VCaP (cell line): ENCODE measurements around the gene ROR1.
A peak's percentile ranks its signal among the peaks of the same experiment; 100 is the strongest.

Experiments used
- H3K27ac ChIP-seq: fragments of 450-650 bp; 2 replicates; pipeline ENCODE4 v1.5.1; 2017
- CTCF ChIP-seq: fragments of 450-650 bp; conservative IDR thresholded peaks from 2 replicates; pipeline ENCODE4 v1.5.1; 2017; ENCODE audit warnings: mild to moderate bottlenecking, moderate library complexity

Gene ROR1

GRCh38 chr1:64046243-64046642 lies 272.4 kb downstream of the ROR1 start:
- no peak overlapping the region for H3K27ac ChIP-seq
- TF ChIP-seq CTCF = no peak

- H3K27ac ChIP-seq = no peak overlapping the region
- TF ChIP-seq CTCF = no peak
Measured at GRCh38 chr1:64046891-64047290, 273.1 kb downstream of the ROR1 start.

- TF ChIP-seq CTCF = no peak
- H3K27ac ChIP-seq = no peak overlapping the region
Measured at GRCh38 chr1:64047549-64047996, 273.8 kb downstream of the ROR1 start.

- no peak for TF ChIP-seq CTCF
- H3K27ac ChIP-seq = peak overlapping the region; percentile 73; the same call in 1 of the 2 replicates
Measured at GRCh38 chr1:64049900-64050540, 276.2 kb downstream of the ROR1 start.

- H3K27ac ChIP-seq = peak overlapping the region; percentile 73
- no peak for TF ChIP-seq CTCF
Measured at GRCh38 chr1:64050601-64051000, 276.8 kb downstream of the ROR1 start.

- H3K27ac ChIP-seq = peak overlapping the region; percentile 73
- no peak for TF ChIP-seq CTCF
Measured at GRCh38 chr1:64051796-64052195, 278.0 kb downstream of the ROR1 start.

- TF ChIP-seq CTCF = no peak
- H3K27ac ChIP-seq = peak overlapping the region; percentile 73
Measured at GRCh38 chr1:64052777-64053176, 279.0 kb downstream of the ROR1 start.
